Ovary (tissue), 9 donors: ENCODE data around the gene SLC52A3. TPM values are rescaled to one million over a fixed set of nuclear protein-coding genes. Genes with fewer than 3 reads are reported as not detected.

ENCODE experiments used
- DNase-seq, 5 donors: peaks; one replicate each; pipeline ENCODE4 v3.0.0-alpha.2; 2019 to 2020
- H3K27ac ChIP-seq, 2 donors: fragments of 200-600 bp; one replicate each; pipeline versions ENCODE4 v1.5.1 to v1.8.0; 2019 to 2022
- H3K27me3 ChIP-seq: fragments of 200-600 bp; one replicate; pipeline ENCODE4 v1.8.0; 2022
- H3K36me3 ChIP-seq: fragments of 200-600 bp; sonication (generic); one replicate; pipeline ENCODE4 v1.5.1; 2019
- H3K4me1 ChIP-seq: one replicate; pipeline ENCODE4 v1.8.1; 2013; ENCODE audit warnings: mild to moderate bottlenecking, moderate library complexity; ENCODE audit not compliant: insufficient read depth
- H3K4me3 ChIP-seq: fragments of 200-600 bp; sonication (generic); one replicate; pipeline ENCODE4 v1.5.1; 2017
- H3K9me3 ChIP-seq, 2 donors: fragments of 200-600 bp in 1 of 2; sonication (generic) in 1 of 2; one replicate each; pipeline versions ENCODE4 v1.5.1 to v1.8.1; 2013 to 2019; ENCODE audit warnings: mild to moderate bottlenecking in 1 of 2, moderate library complexity in 1 of 2
- CTCF ChIP-seq, 3 donors: fragments of 450-650 bp in 2 of 3; fragments of 200-600 bp in 1 of 3; IDR thresholded peaks; one replicate each; pipeline versions ENCODE4 v1.5.1 to v1.8.0; 2016 to 2022; ENCODE audit warnings: antibody characterized with exemption in 3 of 3, mild to moderate bottlenecking in 1 of 3
- EP300 ChIP-seq: sonication (generic); formaldehyde crosslinking; IDR thresholded peaks from one replicate; pipeline ENCODE4 v1.6.1; 2017; ENCODE audit warnings: antibody characterized with exemption
- POLR2A ChIP-seq: fragments of 450-650 bp; IDR thresholded peaks from one replicate; pipeline ENCODE4 v1.6.1; 2017; ENCODE audit warnings: antibody characterized with exemption, mild to moderate bottlenecking, moderate library complexity
- WGBS, 3 donors: extraction: QIAGEN DNeasy Blood & Tissue Kit in 1 of 3; methylation state at CpG; one replicate each; pipeline versions ENCODE4 v1.1.5 to v1.1.7; 2013 to 2017; 5-methylcytosine and 5-hydroxymethylcytosine counted together
- intact Hi-C, 4 donors: fragments of 100-400 bp; cut with DNase I; formaldehyde crosslinking; loops; one replicate each; pipeline versions ENCODE4 v1.11.0 to v1.15.1; 2022 to 2023
- polyA plus RNA-seq, 2 donors: library from polyadenylated mRNA; stranded (reverse); fragments of 200-250 nt in 1 of 2; fragments of 350-450 nt in 1 of 2; fragmentation: Illumina TruSeq in 1 of 2; extraction: RNeasy Lipid Tissue Mini Kit (QIAGEN cat#74804) in 1 of 2; gene quantifications; one replicate each; pipeline ENCODE4 v1.2.3, GENCODE V29; 2013 to 2014
- total RNA-seq, 7 donors: library from RNA; depleted of rRNA in 2 of 7; stranded (reverse); fragments of >200 nt in 2 of 7; fragmentation: NEBNext Ultra II Directional in 3 of 7; extraction: Animal tissue kit (Norgen Biotek cat#: 25700) in 3 of 7; gene quantifications; one replicate each; pipeline versions ENCODE4 v1.1.0 to v1.2.4, GENCODE V29; 2016 to 2023
- donor health status: DM: no; HTN: no; CAD: no; lungs with moderate emphysema.
- donor health status: DM: no; HTN: no; CAD: no.
- donor health status: Bipolar disorder and iron deficiency.
- donor health status: DM: yes; HTN: yes; CAD: no.
- donor health status: DM: no; HTN: no; CAD: no.
- donor health status: DM: yes; HTN: yes; CAD: no.

SLC52A3 gene
- total and polyA plus RNA-seq, 9 donors: 0.78 to 10.0 (median 2.4) TPM

- H3K4me3 ChIP-seq: no peak overlapping the region
- DNase-seq: no peak
- H3K27me3 ChIP-seq: no peaks in the 10 kb centered on the region
- intact Hi-C loops: no loop called here
- no peak for TF ChIP-seq CTCF (IDR thresholded peaks at IDR 0.05)
- no peak for TF ChIP-seq EP300
- TF ChIP-seq POLR2A: no peak
- WGBS, 3 donors: 80 to 90% (median 87%) methylated on average over 2 of the region's 2 CpGs
- H3K27ac ChIP-seq: no peak overlapping the region
- no peaks in the 10 kb centered on the region for H3K4me1 ChIP-seq
- H3K9me3 ChIP-seq: no peaks in the 10 kb centered on the region
- H3K36me3 ChIP-seq: no peaks in the 10 kb centered on the region
Measured at GRCh38 chr20:770691-771090, 2.4 kb upstream of the SLC52A3 start.

GRCh38 chr20:766906-767305 is 1.4 kb downstream of the SLC52A3 start:
- no peaks in the 10 kb centered on the region for H3K27me3 ChIP-seq
- intact Hi-C loops: no loop called here
- no peaks in the 10 kb centered on the region for H3K36me3 ChIP-seq
- TF ChIP-seq CTCF (IDR thresholded peaks at IDR 0.05) (no peak), EP300 (no peak), POLR2A (no peak)
- no peak overlapping the region for H3K27ac ChIP-seq
- 54 to 88% (median 73%) methylated on average over 1 of the region's 1 CpG for WGBS, 3 donors
- no peak overlapping the region for H3K4me3 ChIP-seq
- no peak for DNase-seq
- H3K9me3 ChIP-seq: no peaks in the 10 kb centered on the region
- no peaks in the 10 kb centered on the region for H3K4me1 ChIP-seq

- intact Hi-C loops: no loop called here
- H3K4me3 ChIP-seq: no peak overlapping the region
- H3K4me1 ChIP-seq: no peaks in the 10 kb centered on the region
- WGBS, 3 donors: 57 to 62% (median 61%) methylated on average over 3 of the region's 3 CpGs
- H3K27ac ChIP-seq: no peak overlapping the region
- H3K9me3 ChIP-seq: no peaks in the 10 kb centered on the region
- H3K36me3 ChIP-seq: no peaks in the 10 kb centered on the region
- DNase-seq: no peak
- TF ChIP-seq CTCF (IDR thresholded peaks at IDR 0.05) (no peak), EP300 (no peak), POLR2A (no peak)
- no peaks in the 10 kb centered on the region for H3K27me3 ChIP-seq
Measured at GRCh38 chr20:764255-764654, 4.0 kb downstream of the SLC52A3 start.

GRCh38 chr20:761418-762381 is 6.6 kb downstream of the SLC52A3 start:
- no peak overlapping the region for H3K27ac ChIP-seq
- TF ChIP-seq POLR2A: no peak
- TF ChIP-seq CTCF (IDR thresholded peaks at IDR 0.05): no peak
- TF ChIP-seq EP300: no peak
- no peaks in the 10 kb centered on the region for H3K4me1 ChIP-seq
- no peaks in the 10 kb centered on the region for H3K36me3 ChIP-seq
- intact Hi-C loops: no loop called here
- H3K27me3 ChIP-seq: no peaks in the 10 kb centered on the region
- DNase-seq: no peak
- no peak overlapping the region for H3K4me3 ChIP-seq
- 86 to 96% (median 89%) methylated on average over 21 to 24 of the region's 24 CpGs for WGBS, 3 donors
- no peaks in the 10 kb centered on the region for H3K9me3 ChIP-seq
